Parathyroid adenoma (tissue), 2 donors: ENCODE measurements around the gene SLC34A3.
A peak's percentile ranks its signal among the peaks of the same experiment; 100 is the strongest.

ENCODE experiments used
- H2AFZ ChIP-seq: fragments of 300-600 bp; sonication (generic); one replicate; pipeline ENCODE4 v1.7.0; 2017; ENCODE audit warnings: antibody characterized with exemption, mild to moderate bottlenecking
- H3K27ac ChIP-seq: fragments of 300-600 bp; sonication (generic); one replicate; pipeline ENCODE4 v1.7.0; 2017
- H3K27me3 ChIP-seq: fragments of 300-600 bp; sonication (generic); one replicate; pipeline ENCODE4 v1.7.0; 2017; ENCODE audit warnings: low read length; ENCODE audit not compliant: control insufficient read depth, insufficient read depth
- H3K36me3 ChIP-seq: fragments of 300-600 bp; sonication (generic); one replicate; pipeline ENCODE4 v1.7.0; 2017; ENCODE audit warnings: low read length; ENCODE audit not compliant: control insufficient read depth, insufficient read depth
- H3K4me1 ChIP-seq: fragments of 300-600 bp; sonication (generic); one replicate; pipeline ENCODE4 v1.7.0; 2017; ENCODE audit warnings: control low read depth
- H3K4me2 ChIP-seq: fragments of 300-600 bp; sonication (generic); one replicate; pipeline ENCODE4 v1.7.0; 2017; ENCODE audit warnings: low read length
- H3K4me3 ChIP-seq: fragments of 300-600 bp; sonication (generic); one replicate; pipeline ENCODE4 v1.7.0; 2017; ENCODE audit warnings: low read depth, low read length
- H3K79me2 ChIP-seq: fragments of 300-600 bp; sonication (generic); one replicate; pipeline ENCODE4 v1.7.0; 2017; ENCODE audit warnings: control low read depth
- H3K9ac ChIP-seq: fragments of 300-600 bp; sonication (generic); one replicate; pipeline ENCODE4 v1.7.0; 2017; ENCODE audit warnings: mild to moderate bottlenecking
- H3K9me3 ChIP-seq: fragments of 300-600 bp; sonication (generic); one replicate; pipeline ENCODE4 v1.7.0; 2017; ENCODE audit warnings: low read length; ENCODE audit not compliant: control insufficient read depth
- CTCF ChIP-seq: fragments of 300-600 bp; sonication (generic); IDR thresholded peaks from one replicate; pipeline ENCODE4 v1.7.0; 2017; ENCODE audit warnings: antibody characterized with exemption, mild to moderate bottlenecking
- donor health status: primary hyperparathyroidism.

Gene SLC34A3

DNA sequence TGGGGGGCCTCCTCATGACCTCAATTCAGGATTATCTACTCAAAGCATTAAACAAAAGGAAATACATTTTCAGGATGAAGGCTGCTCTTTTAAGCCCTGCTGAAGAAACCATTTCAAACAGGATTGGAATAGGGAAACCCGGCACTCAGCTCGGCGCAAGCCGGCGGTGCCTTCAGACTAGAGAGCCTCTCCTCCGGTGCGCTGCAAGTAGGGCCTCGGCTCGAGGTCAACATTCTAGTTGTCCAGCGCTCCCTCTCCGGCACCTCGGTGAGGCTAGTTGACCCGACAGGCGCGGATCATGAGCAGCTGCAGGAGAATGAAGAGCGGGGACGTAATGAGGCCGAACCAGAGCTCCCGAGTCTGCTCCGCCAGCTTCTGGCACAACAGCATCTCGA is 26.0 kb upstream of the SLC34A3 start:
- Histone ChIP-seq H3K9me3 (no peaks in the 10 kb centered on the region), H3K79me2 (peaks cover 17% of the 10 kb centered on the region), H3K4me3 (peak overlapping the region; percentile 74), H3K9ac (no peak overlapping the region), H2AFZ (no peak overlapping the region), H3K27ac (no peak overlapping the region), H3K27me3 (no peaks in the 10 kb centered on the region), H3K4me1 (no peaks in the 10 kb centered on the region), H3K4me2 (peak overlapping the region; percentile 67), H3K36me3 (no peaks in the 10 kb centered on the region)
- no peak for TF ChIP-seq CTCF

DNA sequence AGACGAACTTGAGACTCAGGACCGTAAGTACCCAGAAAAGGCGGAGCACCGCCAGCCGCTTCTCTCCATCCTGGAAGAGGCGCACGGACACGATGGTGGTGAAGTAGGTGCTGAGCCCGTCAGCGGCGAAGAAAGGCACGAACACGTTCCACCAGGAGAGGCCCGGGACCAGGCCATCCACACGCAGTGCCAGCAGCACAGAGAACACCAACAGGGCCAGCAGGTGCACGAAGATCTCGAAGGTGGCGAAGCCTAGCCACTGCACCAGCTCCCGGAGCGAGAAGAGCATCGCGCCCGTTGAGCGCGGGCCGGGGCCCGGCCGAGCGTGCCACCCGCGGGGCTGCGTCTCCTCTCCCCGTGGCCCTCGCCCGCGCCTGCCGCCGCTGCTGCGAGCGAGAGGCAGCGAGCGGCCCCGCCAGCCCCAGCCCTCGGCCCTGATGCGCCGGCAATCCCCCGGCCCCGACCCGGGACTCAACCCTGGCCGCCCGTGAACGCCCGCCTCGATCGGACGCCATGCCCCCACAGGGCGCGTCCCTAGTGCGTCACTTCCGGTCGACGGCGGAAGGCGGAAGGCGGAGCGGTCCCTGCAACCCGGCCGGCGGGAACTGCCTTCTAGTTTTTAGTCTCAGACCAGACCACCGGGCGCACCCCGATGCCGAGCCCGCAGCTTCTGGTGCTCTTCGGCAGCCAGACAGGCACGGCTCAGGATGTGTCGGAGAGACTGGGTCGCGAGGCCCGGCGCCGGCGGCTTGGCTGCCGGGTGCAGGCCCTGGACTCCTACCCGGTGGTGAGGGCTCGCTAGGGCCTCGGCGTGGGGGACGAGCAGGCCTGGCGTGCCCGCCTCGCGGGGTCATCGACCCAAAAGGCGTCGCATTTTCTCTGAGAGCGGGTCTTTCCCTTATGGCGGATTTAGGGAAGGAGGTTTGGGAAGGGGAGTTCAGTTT is 25.3 kb upstream of the SLC34A3 start, which contains the start of the genes NDOR1 and TMEM203:
NDOR1 (plus strand) TSS at position 575 of the 944 bp plus-strand sequence; CDS start at position 653, 78 bp downstream.
TMEM203 (minus strand) TSS at position 523 of the 944 bp plus-strand sequence; CDS start at position 289, 234 bp downstream.
- Histone ChIP-seq H2AFZ (peak within 1 kb of the TSS; percentile 94), H3K4me3 (peak within 1 kb of the TSS; percentile 74), H3K9ac (peak within 1 kb of the TSS; percentile 76), H3K9me3 (no peaks in the 10 kb centered on the region), H3K4me2 (peak within 1 kb of the TSS; percentile 67), H3K4me1 (no peaks in the 10 kb centered on the region), H3K27ac (peak within 1 kb of the TSS; percentile 44), H3K27me3 (no peaks in the 10 kb centered on the region), H3K79me2 (peaks cover 17% of the 10 kb centered on the region), H3K36me3 (no peaks in the 10 kb centered on the region)
- no peak for TF ChIP-seq CTCF

GRCh38 chr9:137206602-137207001 is 24.1 kb upstream of the SLC34A3 start:
- H3K36me3 ChIP-seq: no peaks in the 10 kb centered on the region
- H3K79me2 ChIP-seq: peaks cover 17% of the 10 kb centered on the region
- no peaks in the 10 kb centered on the region for H3K27me3 ChIP-seq
- H3K9ac ChIP-seq: no peak overlapping the region
- H3K4me2 ChIP-seq: peak overlapping the region; percentile 67
- H3K4me3 ChIP-seq: peak overlapping the region; percentile 74
- H2AFZ ChIP-seq: no peak overlapping the region
- no peak for TF ChIP-seq CTCF
- H3K9me3 ChIP-seq: no peaks in the 10 kb centered on the region
- no peak overlapping the region for H3K27ac ChIP-seq
- no peaks in the 10 kb centered on the region for H3K4me1 ChIP-seq

- no peaks in the 10 kb centered on the region for H3K36me3 ChIP-seq
- no peaks in the 10 kb centered on the region for H3K9me3 ChIP-seq
- no peak overlapping the region for H3K9ac ChIP-seq
- H3K4me2 ChIP-seq: no peak overlapping the region
- no peaks in the 10 kb centered on the region for H3K27me3 ChIP-seq
- TF ChIP-seq CTCF: no peak
- no peak overlapping the region for H3K27ac ChIP-seq
- no peaks in the 10 kb centered on the region for H3K79me2 ChIP-seq
- H2AFZ ChIP-seq: no peak overlapping the region
- no peaks in the 10 kb centered on the region for H3K4me1 ChIP-seq
- H3K4me3 ChIP-seq: no peak overlapping the region
Observed at GRCh38 chr9:137211532-137211931, 19.2 kb upstream of the SLC34A3 start.
